HCT116 (cell line): ENCODE results near the gene CNTN4. TPM values are rescaled to one million over a fixed set of nuclear protein-coding genes. Genes with fewer than 3 reads are reported as not detected.

Source experiments
- ATAC-seq: fragments of 200-7000 bp; cut with Tn5 transposase; 2 replicates; pipeline ENCODE4 v1.9.1; 2020; ENCODE audit warnings: mild to moderate bottlenecking, moderate library complexity
- BruUV-seq: library from RNA; stranded (reverse); fragments of 400-500 nt; replicated peaks from 2 replicates; lab custom pipeline; 2021; lab: Mats Ljungman, UMichigan
- CTCF ChIA-PET: fragments of 300-600 bp; sonication (Branson Sonifier 250); formaldehyde crosslinking; loops from one replicate; lab custom pipeline; 2021; ENCODE audit warnings: antibody characterized with exemption; lab: Charles Lee
- POLR2A ChIA-PET: fragments of 300-600, 350-600 bp; sonication (Branson Sonifier 250); formaldehyde crosslinking; loops from one replicate; lab custom pipeline; 2021; ENCODE audit warnings: antibody characterized with exemption; lab: Charles Lee
- RAD21 ChIA-PET, 2 experiments: fragments of 300-600 bp; sonication (Branson Sonifier 250); formaldehyde crosslinking; loops; one replicate each; lab custom pipeline; 2023; ENCODE audit warnings: low total read pairs in 2 of 2; ENCODE audit not compliant: uncharacterized antibody in 2 of 2, unreplicated experiment in 2 of 2, low non-redundant PET in 1 of 2; lab: Charles Lee
- DNase-seq: peaks from one replicate; pipeline ENCODE4 v3.0.0-alpha.2; 2010; ENCODE audit warnings: low read depth, low spot score
- H2AFZ ChIP-seq: fragments of 200-600 bp; shearing (Covaris generic), sonication (generic); 2 replicates; pipeline ENCODE4 v1.6.1; 2017; ENCODE audit warnings: low read depth, mixed run types, mixed read lengths, antibody characterized with exemption, low read length; ENCODE audit not compliant: poor library complexity, severe bottlenecking
- H3K27ac ChIP-seq: 2 replicates; pipeline ENCODE4 v1.5.1; 2012; ENCODE audit warnings: low read depth, low read length
- H3K27me3 ChIP-seq: fragments of 200-600 bp; sonication (generic); 2 replicates; pipeline ENCODE4 v1.6.1; 2016; ENCODE audit warnings: mixed run types, low read length, mixed read lengths; ENCODE audit not compliant: insufficient read depth
- H3K36me3 ChIP-seq, 2 experiments: fragments of 200-500 bp in 1 of 2; fragments of 200-600 bp in 1 of 2; sonication (Bioruptor generic) in 1 of 2; sonication (generic) in 1 of 2; 2 replicates each; pipeline versions ENCODE4 v1.5.1 to v1.6.1; 2014 to 2016; ENCODE audit warnings: low read length in 2 of 2, inconsistent platforms in 1 of 2, mixed read lengths in 1 of 2, mixed run types in 1 of 2; ENCODE audit not compliant: insufficient read depth in 2 of 2, control insufficient read depth in 1 of 2
- H3K4me1 ChIP-seq, 2 experiments: fragments of 200-600 bp in 1 of 2; sonication (generic) in 1 of 2; 2 replicates each; pipeline versions ENCODE4 v1.5.1 to v1.6.1; 2012 to 2017; ENCODE audit warnings: low read length in 2 of 2, inconsistent platforms in 1 of 2, mild to moderate bottlenecking in 1 of 2, mixed read lengths in 1 of 2, mixed run types in 1 of 2, moderate library complexity in 1 of 2; ENCODE audit not compliant: insufficient read depth in 2 of 2, control insufficient read depth in 1 of 2
- H3K4me2 ChIP-seq: fragments of 200-600 bp; sonication (generic); 2 replicates; pipeline ENCODE4 v1.6.1; 2017; ENCODE audit warnings: mixed run types, low read length, mixed read lengths
- H3K4me3 ChIP-seq, 2 experiments: fragments of 200-600 bp in 1 of 2; sonication (generic) in 1 of 2; replicated peaks in 1 of 2; 2 replicates each; pipeline ENCODE4 v1.5.1; 2011 to 2016; ENCODE audit warnings: low read length in 2 of 2, control low read depth in 1 of 2, low read depth in 1 of 2, mild to moderate bottlenecking in 1 of 2, mixed read lengths in 1 of 2, mixed run types in 1 of 2
- H3K79me2 ChIP-seq: fragments of 200-600 bp; sonication (generic); 2 replicates; pipeline ENCODE4 v1.6.1; 2017; ENCODE audit warnings: mild to moderate bottlenecking, mixed run types, low read length, moderate library complexity, mixed read lengths; ENCODE audit not compliant: insufficient read depth
- H3K9ac ChIP-seq: fragments of 200-600 bp; sonication (generic); 2 replicates; pipeline ENCODE4 v1.6.1; 2016; ENCODE audit warnings: low read length, mixed read lengths
- H3K9me2 ChIP-seq: fragments of 200-600 bp; sonication (generic), shearing (Covaris generic); 2 replicates; pipeline ENCODE4 v1.6.1; 2017; ENCODE audit warnings: mixed run types, mild to moderate bottlenecking, moderate library complexity; ENCODE audit not compliant: insufficient read depth
- H3K9me3 ChIP-seq, 2 experiments: fragments of 200-500 bp in 1 of 2; fragments of 200-600 bp in 1 of 2; sonication (Bioruptor generic) in 1 of 2; sonication (generic) in 1 of 2; 2 replicates each; pipeline ENCODE4 v1.6.1; 2014 to 2017; ENCODE audit warnings: low read length in 2 of 2, mixed read lengths in 2 of 2, inconsistent platforms in 1 of 2, low read depth in 1 of 2, mild to moderate bottlenecking in 1 of 2, mixed run types in 1 of 2, moderate library complexity in 1 of 2; ENCODE audit not compliant: control insufficient read depth in 1 of 2, insufficient read depth in 1 of 2
- H4K20me1 ChIP-seq: fragments of 200-600 bp; sonication (generic), shearing (Covaris generic); 2 replicates; pipeline ENCODE4 v1.6.1; 2017; ENCODE audit warnings: mixed run types, mild to moderate bottlenecking, moderate library complexity; ENCODE audit not compliant: insufficient read depth
- ATF3 ChIP-seq: IDR thresholded peaks from 2 replicates; pipeline ENCODE4 v1.6.1; 2012
- CEBPB ChIP-seq: IDR thresholded peaks from 2 replicates; pipeline ENCODE4 v1.6.1; 2012; ENCODE audit warnings: low read depth
- CTCF ChIP-seq, 3 experiments: fragments of 200-600 bp in 1 of 3; sonication (generic) in 1 of 3; IDR thresholded peaks in 2 of 3; conservative IDR thresholded peaks in 1 of 3; 2 replicates each; pipeline ENCODE4 v1.5.1; 2012 to 2017; ENCODE audit warnings: low read depth in 2 of 3, low read length in 2 of 3, antibody characterized with exemption in 1 of 3, borderline replicate concordance in 1 of 3, control low read depth in 1 of 3, mild to moderate bottlenecking in 1 of 3, mixed read lengths in 1 of 3, mixed run types in 1 of 3, moderate library complexity in 1 of 3; ENCODE audit not compliant: insufficient read depth in 1 of 3
- EGR1 ChIP-seq: IDR thresholded peaks from 2 replicates; pipeline ENCODE4 v1.6.1; 2012; ENCODE audit warnings: low read depth
- ELF1 ChIP-seq: IDR thresholded peaks from 2 replicates; pipeline ENCODE4 v1.6.1; 2012; ENCODE audit warnings: low read depth, borderline replicate concordance
- EZH2 ChIP-seq: fragments of 200-600 bp; sonication (generic); IDR thresholded peaks from 2 replicates; pipeline ENCODE4 v1.6.1; 2017; ENCODE audit warnings: antibody characterized with exemption, mixed run types
- EZH2phosphoT487 ChIP-seq: fragments of 200-600 bp; IDR thresholded peaks from 2 replicates; pipeline ENCODE4 v1.6.1; 2018; ENCODE audit warnings: antibody characterized with exemption, borderline replicate concordance
- FOSL1 ChIP-seq: IDR thresholded peaks from 2 replicates; pipeline ENCODE4 v1.6.1; 2012; ENCODE audit warnings: low read depth
- JUND ChIP-seq: IDR thresholded peaks from 2 replicates; pipeline ENCODE4 v1.6.1; 2012
- POLR2AphosphoS5 ChIP-seq: IDR thresholded peaks from 2 replicates; pipeline ENCODE4 v1.6.1; 2011; ENCODE audit warnings: mild to moderate bottlenecking, low read depth, low read length, moderate library complexity
- RAD21 ChIP-seq: IDR thresholded peaks from 2 replicates; pipeline ENCODE4 v1.6.1; 2012; ENCODE audit warnings: low read depth, mild to moderate bottlenecking
- REST ChIP-seq: IDR thresholded peaks from 2 replicates; pipeline ENCODE4 v1.6.1; 2012; ENCODE audit warnings: low read depth
- SIN3A ChIP-seq: IDR thresholded peaks from 2 replicates; pipeline ENCODE4 v1.6.1; 2012; ENCODE audit warnings: low read depth
- SRF ChIP-seq: IDR thresholded peaks from 2 replicates; pipeline ENCODE4 v1.6.1; 2012; ENCODE audit warnings: low read depth
- TCF7L2 ChIP-seq: IDR thresholded peaks from 2 replicates; pipeline ENCODE4 v1.7.0; 2011; ENCODE audit warnings: borderline replicate concordance, inconsistent platforms; ENCODE audit not compliant: insufficient read depth, insufficient read length; ENCODE audit errors: extremely low read depth
- YY1 ChIP-seq: IDR thresholded peaks from 2 replicates; pipeline ENCODE4 v1.6.1; 2011; ENCODE audit warnings: low read length, low read depth, moderate library complexity, mild to moderate bottlenecking; ENCODE audit not compliant: insufficient replicate concordance; ENCODE audit errors: extremely low read depth
- ZBTB33 ChIP-seq: IDR thresholded peaks from 2 replicates; pipeline ENCODE4 v1.6.1; 2011; ENCODE audit warnings: mild to moderate bottlenecking, low read length, moderate library complexity; ENCODE audit not compliant: insufficient replicate concordance; ENCODE audit errors: extremely low read depth
- ZFX ChIP-seq: fragments of 450-650 bp; IDR thresholded peaks from 2 replicates; pipeline ENCODE4 v1.6.1; 2017
- ZNF274 ChIP-seq: fragments of 200-500 bp; sonication (Bioruptor generic); IDR thresholded peaks from 2 replicates; pipeline ENCODE4 v1.6.1; 2014; ENCODE audit warnings: mild to moderate bottlenecking, low read depth, low read length, inconsistent platforms
- intact Hi-C: fragments of 100-400 bp; cut with micrococcal nuclease; formaldehyde crosslinking; loops from 2 replicates; pipeline ENCODE4 v1.10.0; 2022
- total RNA-seq: library from RNA; stranded (reverse); gene quantifications from one replicate; pipeline ENCODE4 v1.2.1, GENCODE V29; 2021; ENCODE audit not compliant: unreplicated experiment

CNTN4 gene
- total RNA-seq, 1 experiment from 2014 or later = not detected

GRCh38 chr3:2653706-2654105 lies 555.0 kb downstream of the CNTN4 start:
- ATAC-seq (no peak), DNase-seq (no peak)
- no peaks in the 10 kb centered on the region for H3K4me1 ChIP-seq
- H3K36me3 ChIP-seq = no peaks in the 10 kb centered on the region
- POLR2A ChIA-PET = no interaction called here
- H3K9ac ChIP-seq = no peak overlapping the region
- no peaks in the 10 kb centered on the region for H3K79me2 ChIP-seq
- no peak overlapping the region for H3K4me3 ChIP-seq
- H4K20me1 ChIP-seq = no peaks in the 10 kb centered on the region
- intact Hi-C loops = no loop called here
- CTCF ChIA-PET = no interaction called here
- H2AFZ ChIP-seq = no peak overlapping the region
- H3K27me3 ChIP-seq = no peaks in the 10 kb centered on the region
- H3K27ac ChIP-seq = no peak overlapping the region
- RAD21 ChIA-PET = no interaction called here
- no peaks in the 10 kb centered on the region for H3K9me2 ChIP-seq
- no peak for TF ChIP-seq ZFX
- TF ChIP-seq REST = no peak
- no peak for TF ChIP-seq YY1
- TF ChIP-seq ZNF274 = no peak
- no peak for TF ChIP-seq SIN3A
- no peak for TF ChIP-seq EZH2
- no peak for TF ChIP-seq POLR2AphosphoS5
- TF ChIP-seq ATF3 = no peak
- no peak for TF ChIP-seq RAD21
- no peak for TF ChIP-seq EGR1
- no peak for TF ChIP-seq EZH2phosphoT487
- TF ChIP-seq CEBPB = no peak
- TF ChIP-seq JUND = no peak
- TF ChIP-seq TCF7L2 = no peak
- TF ChIP-seq ZBTB33 = no peak
- TF ChIP-seq FOSL1 = no peak
- TF ChIP-seq SRF = no peak
- no peak for TF ChIP-seq ELF1
- TF ChIP-seq CTCF (IDR thresholded peaks at IDR 0.05 in 2 of 3, conservative IDR thresholded peaks at IDR 0.05 in 1 of 3; ENCODE audit: borderline replicate concordance in 1 of 3, insufficient read depth in 1 of 3, low read depth in 2 of 3, low read length in 2 of 3) = no peak
- H3K4me2 ChIP-seq = no peak overlapping the region
- peaks cover 4 to 15% of the 10 kb centered on the region in 2 experiments; a peak in 2 of 4 replicates for H3K9me3 ChIP-seq
- no TSS peak for BruUV-seq
